Sigmoid colon (tissue), 7 donors: Measurements from ENCODE around the gene MRTFB. TPM values are rescaled to one million over a fixed set of nuclear protein-coding genes. Genes with fewer than 3 reads are reported as not detected.
"Not testable (repeated sequence)": the region's sequence is repeated elsewhere in the genome, so short reads cannot be mapped to it uniquely, and the experiment has no call there.

Experiments
- DNase-seq: peaks from one replicate; pipeline ENCODE4 v3.0.0-alpha.2; 2019
- H3K27ac ChIP-seq, 4 donors: fragments of 200-600 bp; sonication (generic); one replicate each; pipeline ENCODE4 v1.5.1; 2016 to 2019; ENCODE audit warnings: mild to moderate bottlenecking in 1 of 4
- H3K27me3 ChIP-seq, 3 donors: fragments of 200-600 bp; sonication (generic); one replicate each; pipeline ENCODE4 v1.5.1; 2019; ENCODE audit warnings: mild to moderate bottlenecking in 1 of 3
- H3K36me3 ChIP-seq, 4 donors: fragments of 200-600 bp; sonication (generic); one replicate each; pipeline ENCODE4 v1.5.1; 2016 to 2019
- H3K4me1 ChIP-seq, 4 donors: fragments of 200-600 bp; sonication (generic); one replicate each; pipeline ENCODE4 v1.5.1; 2017 to 2019
- H3K4me3 ChIP-seq, 4 donors: fragments of 200-600 bp; sonication (generic); one replicate each; pipeline ENCODE4 v1.5.1; 2017 to 2019; ENCODE audit warnings: mild to moderate bottlenecking in 2 of 4, moderate library complexity in 1 of 4
- H3K9me3 ChIP-seq, 4 donors: fragments of 200-600 bp in 3 of 4; sonication (generic) in 3 of 4; one replicate each; pipeline versions ENCODE4 v1.5.1 to v1.6.1; 2013 to 2019
- CTCF ChIP-seq, 4 experiments: fragments of 450-650 bp in 3 of 4; fragments of 200-600 bp in 1 of 4; IDR thresholded peaks; one replicate each; pipeline ENCODE4 v1.5.1; 2016 to 2019; ENCODE audit warnings: antibody characterized with exemption in 4 of 4, mild to moderate bottlenecking in 3 of 4, moderate library complexity in 2 of 4
- EP300 ChIP-seq, 4 donors: sonication (generic); formaldehyde crosslinking; IDR thresholded peaks; one replicate each; pipeline ENCODE4 v1.6.1; 2017; ENCODE audit warnings: antibody characterized with exemption in 4 of 4
- POLR2A ChIP-seq, 2 donors: fragments of 450-650 bp; IDR thresholded peaks; one replicate each; pipeline ENCODE4 v1.6.1; 2016; ENCODE audit warnings: antibody characterized with exemption in 2 of 2, mild to moderate bottlenecking in 2 of 2, moderate library complexity in 2 of 2
- POLR2AphosphoS5 ChIP-seq, 4 donors: sonication (generic); formaldehyde crosslinking; IDR thresholded peaks; one replicate each; pipeline ENCODE4 v1.6.1; 2017; ENCODE audit warnings: antibody characterized with exemption in 4 of 4
- WGBS, 2 donors: extraction: QIAGEN DNeasy Blood & Tissue Kit; methylation state at CpG; one replicate each; pipeline ENCODE4 v1.1.7; 2013; 5-methylcytosine and 5-hydroxymethylcytosine counted together
- intact Hi-C: fragments of 100-400 bp; cut with DNase I; formaldehyde crosslinking; loops from one replicate; pipeline ENCODE4 v1.15.1; 2023
- polyA plus RNA-seq, 3 donors: library from polyadenylated mRNA; stranded (reverse); fragments of 200-250 nt; gene quantifications; one replicate each; pipeline ENCODE4 v1.2.3, GENCODE V29; 2013
- total RNA-seq, 4 donors: library from RNA; depleted of rRNA; stranded (reverse); fragments of >200 nt; gene quantifications; one replicate each; pipeline ENCODE4 v1.1.0, GENCODE V29; 2016
- donor health status: healthy with polysubstance abuse.
- donor health status: Bipolar disorder and iron deficiency.
- donor health status: healthy.

The MRTFB gene
- total and polyA plus RNA-seq, 7 donors = 4.6 to 44.6 (median 23.2) TPM

GRCh38 chr16:14121872-14122271, 50.8 kb downstream of the MRTFB start:
- peaks cover 0 to 23% (median 0%) of the 10 kb centered on the region in 4 donors for H3K4me1 ChIP-seq
- H3K27me3 ChIP-seq = no peaks in the 10 kb centered on the region
- no peak for TF ChIP-seq CTCF (IDR thresholded peaks at IDR 0.05)
- no peak for TF ChIP-seq POLR2AphosphoS5 (IDR thresholded peaks at IDR 0.05)
- TF ChIP-seq POLR2A (IDR thresholded peaks at IDR 0.05) = no peak
- TF ChIP-seq EP300 (IDR thresholded peaks at IDR 0.05) = no peak
- no peak overlapping the region for H3K27ac ChIP-seq
- no peak for DNase-seq
- no peaks in the 10 kb centered on the region for H3K9me3 ChIP-seq
- intact Hi-C loops = no loop called here
- H3K4me3 ChIP-seq = no peak overlapping the region
- no peaks in the 10 kb centered on the region for H3K36me3 ChIP-seq
- WGBS, 2 donors = 87 to 89% methylated on average over 3 of the region's 3 CpGs

- H3K36me3 ChIP-seq, DNase-seq, H3K27me3 ChIP-seq, H3K27ac ChIP-seq, H3K9me3 ChIP-seq, H3K4me3 ChIP-seq, intact Hi-C loops: not testable (repeated sequence)
- WGBS, 2 donors = 97 to 98% methylated on average over 3 of the region's 3 CpGs
- peaks cover 0 to 18% (median 0%) of the 10 kb centered on the region in 4 donors for H3K4me1 ChIP-seq
These were observed 51.3 kb downstream of the MRTFB start for GRCh38 chr16:14122430-14122829.

- H3K27me3 ChIP-seq = no peaks in the 10 kb centered on the region
- H3K4me3 ChIP-seq = no peak overlapping the region
- peaks cover 0 to 9% (median 0%) of the 10 kb centered on the region in 4 donors for H3K4me1 ChIP-seq
- no peaks in the 10 kb centered on the region for H3K9me3 ChIP-seq
- no peaks in the 10 kb centered on the region for H3K36me3 ChIP-seq
- intact Hi-C loops = no loop called here
- DNase-seq = no peak
- WGBS, 2 donors = 86 to 88% methylated on average over 5 of the region's 5 CpGs
- no peak for TF ChIP-seq POLR2AphosphoS5 (IDR thresholded peaks at IDR 0.05)
- TF ChIP-seq CTCF (IDR thresholded peaks at IDR 0.05) = no peak
- TF ChIP-seq POLR2A (IDR thresholded peaks at IDR 0.05) = no peak
- no peak for TF ChIP-seq EP300 (IDR thresholded peaks at IDR 0.05)
- no peak overlapping the region for H3K27ac ChIP-seq
These were observed 54.0 kb downstream of the MRTFB start for GRCh38 chr16:14125000-14125681.

GRCh38 chr16:14125708-14126107, 54.6 kb downstream of the MRTFB start:
- intact Hi-C loops = no loop called here
- 86 to 93% methylated on average over 3 of the region's 3 CpGs for WGBS, 2 donors
- Histone ChIP-seq H3K4me1 (peaks cover 0 to 9% (median 0%) of the 10 kb centered on the region in 4 donors), H3K27ac (peak overlapping the region in 1 of 4 donors; percentile 33), H3K36me3 (no peaks in the 10 kb centered on the region), H3K27me3 (no peaks in the 10 kb centered on the region), H3K4me3 (no peak overlapping the region), H3K9me3 (no peaks in the 10 kb centered on the region)
- no peak for TF ChIP-seq EP300 (IDR thresholded peaks at IDR 0.05)
- no peak for TF ChIP-seq POLR2AphosphoS5 (IDR thresholded peaks at IDR 0.05)
- no peak for TF ChIP-seq POLR2A (IDR thresholded peaks at IDR 0.05)
- no peak for TF ChIP-seq CTCF (IDR thresholded peaks at IDR 0.05)
- no peak for DNase-seq

GRCh38 chr16:14128097-14128496, 57.0 kb downstream of the MRTFB start:
- no peaks in the 10 kb centered on the region for H3K27me3 ChIP-seq
- no peak for DNase-seq
- intact Hi-C loops = no loop called here
- no peak overlapping the region for H3K4me3 ChIP-seq
- no peak for TF ChIP-seq CTCF (IDR thresholded peaks at IDR 0.05)
- no peak for TF ChIP-seq POLR2AphosphoS5 (IDR thresholded peaks at IDR 0.05)
- TF ChIP-seq POLR2A (IDR thresholded peaks at IDR 0.05) = no peak
- TF ChIP-seq EP300 (IDR thresholded peaks at IDR 0.05) = no peak
- H3K4me1 ChIP-seq = peaks cover 0 to 9% (median 0%) of the 10 kb centered on the region in 4 donors
- H3K9me3 ChIP-seq = no peaks in the 10 kb centered on the region
- H3K27ac ChIP-seq = no peak overlapping the region
- H3K36me3 ChIP-seq = no peaks in the 10 kb centered on the region
- WGBS, 2 donors = 95 to 96% methylated on average over 5 of the region's 5 CpGs
